Mammary epithelial cell (primary cell): Measurements from ENCODE around the gene MAP4.

Experiments used
- EZH2 ChIP-seq: IDR thresholded peaks from 2 replicates; pipeline ENCODE4 v1.6.1; 2012; ENCODE audit warnings: low read length, inconsistent platforms, borderline replicate concordance
- TF ChIP-seq, protein P1 (sequence below), 2 donors: IDR thresholded peaks in 1 of 2; conservative IDR thresholded peaks in 1 of 2; 2 replicates each; pipeline ENCODE4 v1.5.1; 2011 to 2012; ENCODE audit warnings: inconsistent platforms in 2 of 2, low read length in 2 of 2, mild to moderate bottlenecking in 2 of 2, control low read depth in 1 of 2, low read depth in 1 of 2; ENCODE audit not compliant: insufficient read depth in 1 of 2; ENCODE audit errors: extremely low read depth in 1 of 2

- no peak for TF ChIP-seq EZH2
- TF ChIP-seq, protein P1, sequence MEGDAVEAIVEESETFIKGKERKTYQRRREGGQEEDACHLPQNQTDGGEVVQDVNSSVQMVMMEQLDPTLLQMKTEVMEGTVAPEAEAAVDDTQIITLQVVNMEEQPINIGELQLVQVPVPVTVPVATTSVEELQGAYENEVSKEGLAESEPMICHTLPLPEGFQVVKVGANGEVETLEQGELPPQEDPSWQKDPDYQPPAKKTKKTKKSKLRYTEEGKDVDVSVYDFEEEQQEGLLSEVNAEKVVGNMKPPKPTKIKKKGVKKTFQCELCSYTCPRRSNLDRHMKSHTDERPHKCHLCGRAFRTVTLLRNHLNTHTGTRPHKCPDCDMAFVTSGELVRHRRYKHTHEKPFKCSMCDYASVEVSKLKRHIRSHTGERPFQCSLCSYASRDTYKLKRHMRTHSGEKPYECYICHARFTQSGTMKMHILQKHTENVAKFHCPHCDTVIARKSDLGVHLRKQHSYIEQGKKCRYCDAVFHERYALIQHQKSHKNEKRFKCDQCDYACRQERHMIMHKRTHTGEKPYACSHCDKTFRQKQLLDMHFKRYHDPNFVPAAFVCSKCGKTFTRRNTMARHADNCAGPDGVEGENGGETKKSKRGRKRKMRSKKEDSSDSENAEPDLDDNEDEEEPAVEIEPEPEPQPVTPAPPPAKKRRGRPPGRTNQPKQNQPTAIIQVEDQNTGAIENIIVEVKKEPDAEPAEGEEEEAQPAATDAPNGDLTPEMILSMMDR (conservative IDR thresholded peaks at IDR 0.05 in 1 of 2, IDR thresholded peaks at IDR 0.05 in 1 of 2; ENCODE audit: extremely low read depth in 1 of 2, insufficient read depth in 1 of 2, low read depth in 1 of 2, low read length in 2 of 2), result peak; percentile 88 to 97
Measured at GRCh38 chr3:47989981-47990440, 26.2 kb downstream of the MAP4 start.
